ENCODE results near the gene STK4. TPM values are rescaled to one million over a fixed set of nuclear protein-coding genes. Genes with fewer than 3 reads are reported as not detected.

STK4 gene
- total and polyA plus RNA-seq, 8 donors = 25.0 to 63.7 (median 28.2) TPM

GRCh38 chr20:44979090-44979621, 12.8 kb downstream of the STK4 start:
- intact Hi-C loops (cut with DNase I) = no loop called here
- H3K4me3 ChIP-seq = no peak overlapping the region
- no peak for DNase-seq
- H3K27ac ChIP-seq = peak overlapping the region; percentile 84 to 94
- no peaks in the 10 kb centered on the region for H3K9me3 ChIP-seq
- ATAC-seq = peak; percentile 84
- peaks cover 0 to 38% of the 10 kb centered on the region in 2 donors for H3K4me1 ChIP-seq
- H3K36me3 ChIP-seq = peaks cover 3 to 78% of the 10 kb centered on the region in 2 donors
- no peaks in the 10 kb centered on the region for H3K27me3 ChIP-seq
- no peak for TF ChIP-seq CTCF (IDR thresholded peaks at IDR 0.05)

GRCh38 chr20:44981736-44982406, 15.6 kb downstream of the STK4 start:
- H3K9me3 ChIP-seq = no peaks in the 10 kb centered on the region
- DNase-seq = no peak
- intact Hi-C loops (cut with DNase I) = no loop called here
- peaks cover 0 to 71% of the 10 kb centered on the region in 2 donors for H3K36me3 ChIP-seq
- TF ChIP-seq CTCF (IDR thresholded peaks at IDR 0.05) = no peak
- H3K27me3 ChIP-seq = no peaks in the 10 kb centered on the region
- H3K4me1 ChIP-seq = peaks cover 0 to 49% of the 10 kb centered on the region in 2 donors
- no peak overlapping the region for H3K27ac ChIP-seq
- no peak for ATAC-seq
- H3K4me3 ChIP-seq = no peak overlapping the region

- ATAC-seq (no peak), DNase-seq (no peak)
- H3K27me3 ChIP-seq = no peaks in the 10 kb centered on the region
- H3K36me3 ChIP-seq = peaks cover 0 to 81% of the 10 kb centered on the region in 2 donors
- peaks cover 0 to 49% of the 10 kb centered on the region in 2 donors for H3K4me1 ChIP-seq
- no peaks in the 10 kb centered on the region for H3K9me3 ChIP-seq
- no peak overlapping the region for H3K27ac ChIP-seq
- H3K4me3 ChIP-seq = no peak overlapping the region
- no peak for TF ChIP-seq CTCF (IDR thresholded peaks at IDR 0.05)
- intact Hi-C loops (cut with DNase I) = no loop called here
These were observed 16.9 kb downstream of the STK4 start for GRCh38 chr20:44983093-44983674.

- intact Hi-C loops (cut with DNase I) = no loop called here
- Histone ChIP-seq H3K27ac (no peak overlapping the region), H3K27me3 (no peaks in the 10 kb centered on the region), H3K4me1 (peaks cover 0 to 61% of the 10 kb centered on the region in 2 donors), H3K4me3 (no peak overlapping the region), H3K9me3 (no peaks in the 10 kb centered on the region), H3K36me3 (peaks cover 0 to 40% of the 10 kb centered on the region in 2 donors)
- no peak for TF ChIP-seq CTCF (IDR thresholded peaks at IDR 0.05)
- DNase-seq (no peak), ATAC-seq (no peak)
These were observed 22.4 kb downstream of the STK4 start for GRCh38 chr20:44988631-44989171.

- H3K27ac ChIP-seq = peak overlapping the region; percentile 15 to 79
- DNase-seq = no peak
- intact Hi-C loops (cut with DNase I) = no loop called here
These were observed 24.1 kb downstream of the STK4 start for GRCh38 chr20:44990425-44990824.

More at GRCh38 chr20:44990425-44990824, 24.1 kb downstream of the STK4 start:
- Histone ChIP-seq H3K9me3 (no peaks in the 10 kb centered on the region), H3K36me3 (peaks cover 0 to 39% of the 10 kb centered on the region in 2 donors), H3K27me3 (no peaks in the 10 kb centered on the region), H3K4me1 (peaks cover 0 to 68% of the 10 kb centered on the region in 2 donors), H3K4me3 (no peak overlapping the region)
- no peak for TF ChIP-seq CTCF (IDR thresholded peaks at IDR 0.05)
- peak; percentile 19 for ATAC-seq

Data from left lung (tissue), 10 donors.